ENCODE data around the gene SMCHD1.

SMCHD1 gene

DNA sequence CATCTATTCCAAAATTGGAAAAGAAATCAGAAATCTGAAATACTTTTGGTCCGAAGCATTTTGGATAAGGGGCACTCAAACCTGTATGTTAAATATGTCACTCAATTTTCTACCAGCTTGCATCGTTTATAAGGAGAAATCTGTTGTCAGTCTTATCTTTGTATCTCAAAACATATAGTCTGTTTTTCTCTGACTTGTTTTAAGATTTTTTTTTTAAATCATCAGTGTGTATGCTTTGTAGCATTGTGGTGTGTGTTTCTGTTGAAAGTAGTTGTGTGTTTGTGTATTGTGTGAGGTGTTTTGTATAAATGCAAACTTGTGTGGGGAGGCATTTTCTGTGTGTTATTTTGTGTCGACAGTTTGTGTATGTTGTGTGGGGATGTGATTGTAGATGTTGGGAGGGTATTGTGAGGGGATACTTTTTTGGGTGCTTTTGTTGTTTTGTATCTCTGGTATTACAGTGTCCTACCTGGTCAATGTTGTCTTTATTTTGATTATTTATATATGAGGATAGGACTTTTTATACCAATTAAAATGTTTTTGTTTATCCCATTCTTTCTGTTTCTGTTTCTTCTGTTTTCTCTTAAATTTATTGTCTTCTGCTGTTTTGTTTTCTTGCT is 30.9 kb downstream of the SMCHD1 start:
- DNase-seq (ENCODE audit: low spot score): no peak
- no peak overlapping the region for H3K27ac ChIP-seq
- TF ChIP-seq, protein P1, sequence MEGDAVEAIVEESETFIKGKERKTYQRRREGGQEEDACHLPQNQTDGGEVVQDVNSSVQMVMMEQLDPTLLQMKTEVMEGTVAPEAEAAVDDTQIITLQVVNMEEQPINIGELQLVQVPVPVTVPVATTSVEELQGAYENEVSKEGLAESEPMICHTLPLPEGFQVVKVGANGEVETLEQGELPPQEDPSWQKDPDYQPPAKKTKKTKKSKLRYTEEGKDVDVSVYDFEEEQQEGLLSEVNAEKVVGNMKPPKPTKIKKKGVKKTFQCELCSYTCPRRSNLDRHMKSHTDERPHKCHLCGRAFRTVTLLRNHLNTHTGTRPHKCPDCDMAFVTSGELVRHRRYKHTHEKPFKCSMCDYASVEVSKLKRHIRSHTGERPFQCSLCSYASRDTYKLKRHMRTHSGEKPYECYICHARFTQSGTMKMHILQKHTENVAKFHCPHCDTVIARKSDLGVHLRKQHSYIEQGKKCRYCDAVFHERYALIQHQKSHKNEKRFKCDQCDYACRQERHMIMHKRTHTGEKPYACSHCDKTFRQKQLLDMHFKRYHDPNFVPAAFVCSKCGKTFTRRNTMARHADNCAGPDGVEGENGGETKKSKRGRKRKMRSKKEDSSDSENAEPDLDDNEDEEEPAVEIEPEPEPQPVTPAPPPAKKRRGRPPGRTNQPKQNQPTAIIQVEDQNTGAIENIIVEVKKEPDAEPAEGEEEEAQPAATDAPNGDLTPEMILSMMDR (conservative IDR thresholded peaks at IDR 0.05; ENCODE audit: low read depth): no peak
- CTCF ChIA-PET: interaction anchor here (0.6 kb wide), 1 partner anchor 113 kb away, joined by 4 read pairs; no protein-coding TSS in a partner anchor
- POLR2A ChIA-PET (ENCODE audit: low non-redundant PET): no interaction called here

DNA sequence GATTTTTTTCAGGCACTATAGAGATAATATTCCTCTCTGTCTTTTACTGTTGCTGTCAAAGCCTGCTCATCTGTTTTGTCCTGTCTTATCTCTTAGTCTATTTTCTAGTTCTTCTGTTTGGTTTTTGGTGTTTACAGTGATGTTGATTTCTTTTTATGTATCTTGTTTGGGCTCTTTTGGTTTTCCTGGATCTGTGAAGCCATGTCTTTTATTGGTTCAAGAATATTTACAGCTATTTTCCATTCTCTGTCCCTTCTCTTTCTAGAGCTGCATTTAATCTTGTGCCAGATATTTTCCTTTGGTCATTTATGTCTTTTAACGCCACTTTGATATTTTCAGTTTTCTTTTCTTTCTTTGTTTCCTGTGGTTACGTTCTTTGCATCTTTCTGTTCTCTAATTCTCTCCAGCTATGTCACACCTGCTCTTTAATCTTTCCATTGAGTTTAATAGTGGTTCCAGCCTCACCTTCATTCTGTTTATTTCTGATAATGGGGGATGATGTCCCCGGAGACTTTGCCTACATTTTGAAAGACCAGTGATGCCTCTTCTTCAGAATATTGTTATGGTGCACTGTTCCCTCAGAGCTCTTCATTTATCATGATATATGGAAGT is 32.0 kb downstream of the SMCHD1 start:
- no peak overlapping the region for H3K27ac ChIP-seq
- ChIA-PET POLR2A (ENCODE audit: low non-redundant PET) (no interaction called here), CTCF (no interaction called here)
- TF ChIP-seq, protein P1 (conservative IDR thresholded peaks at IDR 0.05; ENCODE audit: low read depth): no peak
- DNase-seq (ENCODE audit: low spot score): no peak

DNA sequence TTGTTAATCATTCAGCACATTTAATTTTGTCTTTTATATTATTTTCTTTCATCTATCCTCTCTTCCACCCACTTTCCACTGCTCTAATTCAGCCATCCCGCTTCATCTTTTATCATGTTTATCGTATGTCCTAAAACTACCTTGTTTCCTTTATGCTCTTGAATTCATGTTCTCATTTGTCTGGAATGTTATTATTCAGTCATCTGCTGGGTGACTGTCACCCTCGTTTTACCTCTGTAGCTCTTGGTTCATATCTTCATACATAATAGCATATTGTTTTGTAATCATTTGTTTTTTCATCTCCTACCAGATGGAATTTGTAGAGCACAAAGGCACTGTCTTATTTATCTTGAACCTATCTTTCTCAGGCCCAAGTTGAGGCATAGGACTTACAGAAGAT is 37.0 kb downstream of the SMCHD1 start:
- DNase-seq (ENCODE audit: low spot score): no peak
- TF ChIP-seq, protein P1 (conservative IDR thresholded peaks at IDR 0.05; ENCODE audit: low read depth): no peak
- no peak overlapping the region for H3K27ac ChIP-seq
- ChIA-PET POLR2A (ENCODE audit: low non-redundant PET) (no interaction called here), CTCF (no interaction called here)

DNA sequence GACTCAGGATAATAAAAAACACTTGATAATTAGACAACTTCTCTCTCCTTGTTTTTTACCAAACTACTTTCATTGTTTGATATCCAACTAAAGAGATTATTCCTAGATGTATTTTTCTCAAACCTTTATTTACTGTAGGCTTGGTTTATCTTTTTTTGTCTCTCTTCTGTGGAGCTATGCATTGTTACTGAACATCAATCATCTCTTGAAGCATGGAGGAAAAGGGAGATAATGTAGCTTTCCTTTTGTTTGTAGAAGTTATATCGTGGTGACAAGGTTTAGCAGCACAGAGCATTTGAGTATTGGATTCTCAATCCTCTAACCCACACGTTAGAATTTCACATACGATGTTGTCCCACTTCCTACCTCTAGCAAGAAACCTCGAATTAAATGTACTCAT is 41.7 kb downstream of the SMCHD1 start:
- CTCF ChIA-PET: no interaction called here
- no peak overlapping the region for H3K27ac ChIP-seq
- DNase-seq (ENCODE audit: low spot score): no peak
- TF ChIP-seq, protein P1 (conservative IDR thresholded peaks at IDR 0.05; ENCODE audit: low read depth): no peak
- POLR2A ChIA-PET (ENCODE audit: low non-redundant PET): no interaction called here

DNA sequence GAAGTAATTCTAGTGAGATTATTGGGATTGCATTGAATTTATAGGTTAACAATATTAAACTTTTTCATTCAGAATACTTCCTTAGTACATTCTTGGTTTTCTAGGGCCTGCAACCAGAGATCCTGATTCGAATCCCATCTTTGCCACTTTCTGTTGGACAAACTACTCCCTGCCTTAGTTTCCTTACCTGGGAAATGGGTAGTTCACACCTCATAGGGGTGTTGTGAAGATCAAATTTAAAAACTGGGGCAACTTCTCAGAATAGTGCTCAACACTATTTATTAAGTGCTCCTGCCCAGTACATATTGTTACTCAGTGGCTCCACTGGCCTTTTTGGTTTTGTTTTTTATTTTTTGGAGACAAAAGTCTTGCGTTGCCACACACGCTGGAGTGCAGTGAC is 43.5 kb downstream of the SMCHD1 start:
- H3K27ac ChIP-seq: no peak overlapping the region
- no peak for DNase-seq (ENCODE audit: low spot score)
- TF ChIP-seq, protein P1 (conservative IDR thresholded peaks at IDR 0.05; ENCODE audit: low read depth): no peak
- ChIA-PET CTCF (interaction anchor here (0.6 kb wide), 1 partner anchor 504 kb away, joined by 3 read pairs; no protein-coding TSS in a partner anchor), POLR2A (ENCODE audit: low non-redundant PET) (no interaction called here)

DNA sequence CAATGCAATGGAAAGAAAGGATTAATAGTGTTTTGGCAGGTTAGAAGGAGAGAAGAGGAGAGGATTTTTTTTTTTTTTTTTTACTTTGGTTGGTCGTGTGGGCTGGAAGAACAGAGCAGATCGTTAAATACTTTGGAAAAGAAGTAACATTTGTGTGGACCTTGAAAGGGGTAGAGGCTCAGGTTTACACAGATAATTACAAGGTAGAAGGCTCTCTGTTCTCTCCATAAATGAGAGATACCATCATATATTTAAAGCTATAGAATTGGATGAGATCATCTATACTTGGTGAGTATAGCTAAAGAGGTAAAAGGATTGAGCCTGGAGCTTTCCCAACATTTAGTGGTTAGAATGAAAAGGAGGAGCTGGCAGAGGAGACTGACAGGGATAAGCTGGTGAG is 49.0 kb downstream of the SMCHD1 start:
- POLR2A ChIA-PET (ENCODE audit: low non-redundant PET): no interaction called here
- no peak overlapping the region for H3K27ac ChIP-seq
- TF ChIP-seq, protein P1 (conservative IDR thresholded peaks at IDR 0.05; ENCODE audit: low read depth): no peak
- CTCF ChIA-PET: no interaction called here
- DNase-seq (ENCODE audit: low spot score): no peak

All from RWPE1 (cell line).